HG03196 (cell line): Measurements from ENCODE around the gene PSME3IP1.

Source experiments
- ATAC-seq: cut with Tn5 transposase; IDR thresholded peaks from one replicate; pipeline ENCODE4 v1.9.1; 2021; ENCODE audit not compliant: unreplicated experiment

PSME3IP1 gene

GRCh38 chr16:57145046-57146021, 40.5 kb downstream of the PSME3IP1 start:
- ATAC-seq, result no peak

GRCh38 chr16:57144027-57144426, 41.8 kb downstream of the PSME3IP1 start:
- ATAC-seq, result no peak

GRCh38 chr16:57143149-57143921, 42.5 kb downstream of the PSME3IP1 start:
- no peak for ATAC-seq

GRCh38 chr16:57141822-57142631, 43.8 kb downstream of the PSME3IP1 start:
- no peak for ATAC-seq

- ATAC-seq, result no peak
Observed at GRCh38 chr16:57140931-57141668, 44.7 kb downstream of the PSME3IP1 start.

GRCh38 chr16:57138281-57138935, 47.4 kb downstream of the PSME3IP1 start:
- ATAC-seq, result no peak

- ATAC-seq, result no peak
Observed at GRCh38 chr16:57137566-57138273, 48.1 kb downstream of the PSME3IP1 start.

- no peak for ATAC-seq
Observed at GRCh38 chr16:57137043-57137442, 48.8 kb downstream of the PSME3IP1 start.

- ATAC-seq, result no peak
Observed at GRCh38 chr16:57134982-57135381, 50.9 kb downstream of the PSME3IP1 start.

- ATAC-seq, result no peak
Observed at GRCh38 chr16:57133886-57134285, 52.0 kb downstream of the PSME3IP1 start.

- ATAC-seq, result no peak
Observed at GRCh38 chr16:57133031-57133430, 52.8 kb downstream of the PSME3IP1 start.

GRCh38 chr16:57132470-57132869, 53.4 kb downstream of the PSME3IP1 start:
- no peak for ATAC-seq

GRCh38 chr16:57131351-57131970, 54.4 kb downstream of the PSME3IP1 start:
- no peak for ATAC-seq

GRCh38 chr16:57130950-57131321, 54.9 kb downstream of the PSME3IP1 start:
- no peak for ATAC-seq

- no peak for ATAC-seq
Observed at GRCh38 chr16:57128771-57129389, 57.0 kb downstream of the PSME3IP1 start.

GRCh38 chr16:57127836-57128235, 58.0 kb downstream of the PSME3IP1 start:
- ATAC-seq, result no peak

- no peak for ATAC-seq
Observed at GRCh38 chr16:57127037-57127763, 58.6 kb downstream of the PSME3IP1 start.

GRCh38 chr16:57126411-57126810, 59.4 kb downstream of the PSME3IP1 start:
- ATAC-seq, result no peak
